B cell (primary cell): ENCODE results near the gene ANK3. TPM values are rescaled to one million over a fixed set of nuclear protein-coding genes. Genes with fewer than 3 reads are reported as not detected.

Source experiments
- ATAC-seq: fragments of 200-7000 bp; cut with Tn5 transposase; one replicate; pipeline ENCODE4 v1.10.0; 2021; ENCODE audit warnings: low read depth, mild to moderate bottlenecking, moderate number of reproducible peaks, moderate library complexity
- CTCF ChIA-PET: fragments of 350-600 bp; sonication (Branson Sonifier 250); formaldehyde crosslinking; loops from one replicate; lab custom pipeline; 2021; ENCODE audit warnings: antibody characterized with exemption, inconsistent platforms; lab: Charles Lee
- POLR2A ChIA-PET: fragments of 350-600 bp; sonication (Branson Sonifier 250); formaldehyde crosslinking; loops from one replicate; lab custom pipeline; 2021; ENCODE audit warnings: antibody characterized with exemption; lab: Charles Lee
- DNase-seq: peaks from one replicate; pipeline ENCODE4 v3.0.0; 2013
- H2AFZ ChIP-seq: 2 replicates; pipeline ENCODE4 v1.6.1; 2012; ENCODE audit warnings: mild to moderate bottlenecking, low read depth, low read length; ENCODE audit not compliant: insufficient read depth, poor library complexity, severe bottlenecking
- H3K27ac ChIP-seq, 2 donors: 1 replicate in 1 of 2; 2 replicates in 1 of 2; pipeline ENCODE4 v1.5.1; 2012 to 2013; ENCODE audit warnings: low read length in 2 of 2, mild to moderate bottlenecking in 2 of 2, moderate library complexity in 1 of 2
- H3K27me3 ChIP-seq, 4 experiments: fragments of 200-600 bp in 1 of 4; sonication (generic) in 1 of 4; replicated peaks in 1 of 4; 1 replicate in 2 of 4; 2 replicates in 2 of 4; pipeline versions ENCODE4 v1.6.1 to v1.7.0; 2013 to 2016; ENCODE audit warnings: low read length in 3 of 4, mild to moderate bottlenecking in 2 of 4, mixed read lengths in 1 of 4, moderate library complexity in 1 of 4; ENCODE audit not compliant: insufficient read depth in 4 of 4, control insufficient read depth in 3 of 4; ENCODE audit errors: control extremely low read depth in 1 of 4
- H3K36me3 ChIP-seq, 2 experiments: replicated peaks in 1 of 2; 1 replicate in 1 of 2; 2 replicates in 1 of 2; pipeline versions ENCODE4 v1.6.1 to v1.7.1; 2013; ENCODE audit warnings: low read length in 1 of 2; ENCODE audit not compliant: insufficient read depth in 2 of 2, control insufficient read depth in 1 of 2; ENCODE audit errors: control extremely low read depth in 1 of 2, extremely low read depth in 1 of 2
- H3K4me1 ChIP-seq, 2 donors: fragments of 200-600 bp in 1 of 2; sonication (generic) in 1 of 2; 1 replicate in 1 of 2; 2 replicates in 1 of 2; pipeline versions ENCODE4 v1.5.1 to v1.6.1; 2013 to 2017; ENCODE audit warnings: low read length in 2 of 2; ENCODE audit not compliant: control insufficient read depth in 2 of 2, insufficient read depth in 2 of 2
- H3K4me2 ChIP-seq: replicated peaks from 2 replicates; pipeline ENCODE3; 2012; ENCODE audit warnings: mild to moderate bottlenecking, low read depth, low read length; ENCODE audit not compliant: poor library complexity, severe bottlenecking
- H3K4me3 ChIP-seq, 5 experiments: fragments of 200-600 bp in 1 of 5; sonication (generic) in 1 of 5; 1 replicate in 3 of 5; 2 replicates in 2 of 5; pipeline versions ENCODE4 v1.5.1 to v1.7.0; 2011 to 2016; ENCODE audit warnings: low read length in 4 of 5, mild to moderate bottlenecking in 4 of 5, low read depth in 2 of 5, control low read depth in 1 of 5, moderate library complexity in 1 of 5; ENCODE audit not compliant: insufficient read depth in 1 of 5; ENCODE audit errors: control extremely low read depth in 1 of 5, extremely low read depth in 1 of 5
- H3K79me2 ChIP-seq: fragments of 200-600 bp; sonication (generic); one replicate; pipeline ENCODE4 v1.6.0; 2016; ENCODE audit warnings: low read length; ENCODE audit not compliant: control insufficient read depth, insufficient read depth
- H3K9ac ChIP-seq: fragments of 200-600 bp; sonication (generic); 2 replicates; pipeline ENCODE4 v1.6.1; 2017; ENCODE audit warnings: mild to moderate bottlenecking, low read length, moderate library complexity
- H3K9me3 ChIP-seq, 3 donors: one replicate each; pipeline versions ENCODE4 v1.6.1 to v1.7.1; 2013; ENCODE audit warnings: low read length in 2 of 3; ENCODE audit not compliant: control insufficient read depth in 2 of 3, insufficient read depth in 1 of 3; ENCODE audit errors: control extremely low read depth in 1 of 3
- H4K20me1 ChIP-seq: 2 replicates; pipeline ENCODE4 v1.6.0; 2012; ENCODE audit warnings: mild to moderate bottlenecking, low read length; ENCODE audit not compliant: insufficient read depth, control insufficient read depth, poor library complexity, severe bottlenecking
- H3K27ac Mint-ChIP-seq: one replicate; pipeline ENCODE4 v1.8.0; 2021; ENCODE audit warnings: mixed read lengths
- H3K27me3 Mint-ChIP-seq: one replicate; pipeline ENCODE4 v1.8.0; 2021; ENCODE audit warnings: mixed read lengths
- H3K4me1 Mint-ChIP-seq: one replicate; pipeline ENCODE4 v1.8.0; 2021; ENCODE audit warnings: mixed read lengths
- H3K4me3 Mint-ChIP-seq: one replicate; pipeline ENCODE4 v1.8.0; 2021; ENCODE audit warnings: mixed read lengths
- H3K9me3 Mint-ChIP-seq: one replicate; pipeline ENCODE4 v1.8.0; 2022; ENCODE audit warnings: mixed read lengths; ENCODE audit not compliant: insufficient read depth
- CTCF ChIP-seq: fragments of 200-600 bp; IDR thresholded peaks from one replicate; pipeline ENCODE4 v1.8.0; 2022; ENCODE audit warnings: antibody characterized with exemption, mild to moderate bottlenecking
- EZH2 ChIP-seq: IDR thresholded peaks from 2 replicates; pipeline ENCODE4 v1.6.1; 2012; ENCODE audit warnings: borderline replicate concordance, low read depth, mild to moderate bottlenecking, moderate library complexity, low read length; ENCODE audit not compliant: insufficient read depth, poor library complexity, severe bottlenecking
- WGBS: methylation state at CpG from one replicate; pipeline ENCODE4 v1.1.5; 2013; ENCODE audit warnings: missing lambda C conversion rate; ENCODE audit not compliant: insufficient coverage; 5-methylcytosine and 5-hydroxymethylcytosine counted together
- intact Hi-C: fragments of 100-400 bp; cut with micrococcal nuclease; formaldehyde crosslinking; loops from one replicate; pipeline ENCODE4 v1.10.0; 2022
- polyA plus RNA-seq: library from polyadenylated mRNA; depleted of rRNA; stranded (reverse); fragments of >200 nt; gene quantifications from 2 replicates; pipeline ENCODE4 v1.2.3, GENCODE V29; 2012
- total RNA-seq, 2 donors: library from RNA; stranded (reverse); fragments of 120-200 nt in 1 of 2; gene quantifications; 1 replicate in 1 of 2; 2 replicates in 1 of 2; pipeline versions ENCODE4 v1.2.3 to v1.2.4, GENCODE V29; 2013 to 2022

The ANK3 gene
- total and polyA plus RNA-seq, 2 donors (not counting 1 experiment from before 2014, with no cell fraction given) = 4.9 to 21.6 TPM

- Histone ChIP-seq H3K9me3 (no peaks in the 10 kb centered on the region), H3K9ac (no peak overlapping the region), H3K79me2 (no peaks in the 10 kb centered on the region), H3K27ac (no peak overlapping the region), H3K4me1 (no peaks in the 10 kb centered on the region), H2AFZ (no peak overlapping the region), H4K20me1 (no peaks in the 10 kb centered on the region), H3K4me2 (no peak overlapping the region), H3K27me3 (no peaks in the 10 kb centered on the region), H3K36me3 (no peaks in the 10 kb centered on the region), H3K4me3 (no peak overlapping the region)
- DNase-seq (no peak), ATAC-seq (no peak)
- 80% methylated on average over 3 of the region's 4 CpGs for WGBS
- CTCF ChIA-PET = no interaction called here
- peaks cover 5% of the 10 kb centered on the region for H3K9me3 Mint-ChIP-seq
- no peak for TF ChIP-seq EZH2
- TF ChIP-seq CTCF = no peak
- intact Hi-C loops = no loop called here
- H3K4me1 Mint-ChIP-seq = no peaks in the 10 kb centered on the region
- H3K4me3 Mint-ChIP-seq = no peak overlapping the region
- no peaks in the 10 kb centered on the region for H3K27me3 Mint-ChIP-seq
- no peak overlapping the region for H3K27ac Mint-ChIP-seq
- POLR2A ChIA-PET = no interaction called here
Observed at GRCh38 chr10:60147025-60147424, 242.7 kb downstream of the ANK3 start.

GRCh38 chr10:60144099-60144498 is 245.6 kb downstream of the ANK3 start:
- ChIA-PET POLR2A (no interaction called here), CTCF (no interaction called here)

More at GRCh38 chr10:60144099-60144498, 245.6 kb downstream of the ANK3 start:
- H3K4me1 ChIP-seq = no peaks in the 10 kb centered on the region
- no peaks in the 10 kb centered on the region for H3K27me3 ChIP-seq
- no peaks in the 10 kb centered on the region for H3K9me3 ChIP-seq
- no peak overlapping the region for H3K4me3 Mint-ChIP-seq
- H3K4me2 ChIP-seq = no peak overlapping the region
- no peak overlapping the region for H3K4me3 ChIP-seq
- no peaks in the 10 kb centered on the region for H3K9me3 Mint-ChIP-seq
- H3K9ac ChIP-seq = no peak overlapping the region
- no peaks in the 10 kb centered on the region for H3K36me3 ChIP-seq
- no peak for DNase-seq
- H3K27ac ChIP-seq = no peak overlapping the region
- no peak overlapping the region for H3K27ac Mint-ChIP-seq
- WGBS = 100% methylated on average over 1 of the region's 3 CpGs
- intact Hi-C loops = no loop called here
- TF ChIP-seq EZH2 = no peak
- TF ChIP-seq CTCF = no peak
- ATAC-seq = no peak
- H4K20me1 ChIP-seq = no peaks in the 10 kb centered on the region
- no peaks in the 10 kb centered on the region for H3K27me3 Mint-ChIP-seq
- no peaks in the 10 kb centered on the region for H3K79me2 ChIP-seq
- H2AFZ ChIP-seq = no peak overlapping the region
- no peaks in the 10 kb centered on the region for H3K4me1 Mint-ChIP-seq
